CD4-positive, CD25-positive, alpha-beta regulatory T cell (primary cell): ENCODE data around the gene PATL2. TPM values are rescaled to one million over a fixed set of nuclear protein-coding genes. Genes with fewer than 3 reads are reported as not detected.
"Not testable (repeated sequence)": the region's sequence is repeated elsewhere in the genome, so short reads cannot be mapped to it uniquely, and the experiment has no call there.

ENCODE experiments used
- ATAC-seq, 2 donors: fragments of 150-1000 bp; cut with Tn5 transposase; one replicate each; pipeline ENCODE4 v1.10.0; 2021; ENCODE audit warnings: low read depth in 2 of 2, moderate number of reproducible peaks in 2 of 2, moderate library complexity in 1 of 2
- DNase-seq, 3 donors: peaks; one replicate each; pipeline versions ENCODE4 v3.0.0 to v3.0.0-alpha.2; 2012 to 2022; ENCODE audit warnings: mixed read lengths in 1 of 3
- H3K27ac ChIP-seq: one replicate; pipeline ENCODE4 v1.7.0; 2013; ENCODE audit warnings: mild to moderate bottlenecking, low read length; ENCODE audit not compliant: insufficient read depth, poor library complexity, severe bottlenecking
- H3K27me3 ChIP-seq: one replicate; pipeline ENCODE4 v1.7.0; 2013; ENCODE audit warnings: low read length; ENCODE audit not compliant: control insufficient read depth, insufficient read depth
- H3K36me3 ChIP-seq: one replicate; pipeline ENCODE4 v1.7.0; 2013; ENCODE audit warnings: mild to moderate bottlenecking, low read length, moderate library complexity; ENCODE audit not compliant: control insufficient read depth, insufficient read depth
- H3K4me1 ChIP-seq: 2 replicates; pipeline ENCODE4 v1.7.0; 2013; ENCODE audit warnings: mild to moderate bottlenecking, low read length; ENCODE audit not compliant: insufficient read depth, control insufficient read depth, poor library complexity, severe bottlenecking
- H3K4me3 ChIP-seq: one replicate; pipeline ENCODE4 v1.7.0; 2013; ENCODE audit warnings: low read depth, mild to moderate bottlenecking, low read length, moderate library complexity
- H3K9me3 ChIP-seq, 2 experiments: 1 replicate in 1 of 2; 2 replicates in 1 of 2; pipeline ENCODE4 v1.7.0; 2013; ENCODE audit warnings: low read length in 2 of 2, mild to moderate bottlenecking in 1 of 2, moderate library complexity in 1 of 2; ENCODE audit not compliant: control insufficient read depth in 2 of 2
- H3K27ac Mint-ChIP-seq, 3 donors: one replicate each; pipeline ENCODE4 v1.8.0; 2020 to 2022; ENCODE audit warnings: mild to moderate bottlenecking in 3 of 3, mixed read lengths in 3 of 3, moderate library complexity in 2 of 3
- H3K27me3 Mint-ChIP-seq: one replicate; pipeline ENCODE4 v1.8.0; 2022; ENCODE audit warnings: mild to moderate bottlenecking, mixed read lengths
- H3K36me3 Mint-ChIP-seq: one replicate; pipeline ENCODE4 v1.8.0; 2020; ENCODE audit warnings: mixed read lengths
- H3K4me1 Mint-ChIP-seq, 4 donors: one replicate each; pipeline ENCODE4 v1.8.0; 2020 to 2022; ENCODE audit warnings: mixed read lengths in 4 of 4, mild to moderate bottlenecking in 1 of 4
- H3K4me3 Mint-ChIP-seq, 4 donors: one replicate each; pipeline ENCODE4 v1.8.0; 2020 to 2022; ENCODE audit warnings: mild to moderate bottlenecking in 4 of 4, mixed read lengths in 4 of 4, moderate library complexity in 3 of 4
- H3K9me3 Mint-ChIP-seq, 7 donors: one replicate each; pipeline ENCODE4 v1.8.0; 2020 to 2022; ENCODE audit warnings: mixed read lengths in 7 of 7, mild to moderate bottlenecking in 3 of 7, moderate library complexity in 2 of 7
- polyA plus RNA-seq, 4 donors: library from polyadenylated mRNA; unstranded; fragments of 300-500 nt; fragmentation: Illumina TruSeq; gene quantifications; one replicate each; pipeline ENCODE4 v1.2.3, GENCODE V29; 2021
- total RNA-seq: library from RNA; stranded (reverse); gene quantifications from one replicate; pipeline ENCODE4 v1.2.3, GENCODE V29; 2022

Gene PATL2
- total and polyA plus RNA-seq, 5 donors from 2014 or later = 7.8 to 44.1 (median 16.6) TPM

DNA sequence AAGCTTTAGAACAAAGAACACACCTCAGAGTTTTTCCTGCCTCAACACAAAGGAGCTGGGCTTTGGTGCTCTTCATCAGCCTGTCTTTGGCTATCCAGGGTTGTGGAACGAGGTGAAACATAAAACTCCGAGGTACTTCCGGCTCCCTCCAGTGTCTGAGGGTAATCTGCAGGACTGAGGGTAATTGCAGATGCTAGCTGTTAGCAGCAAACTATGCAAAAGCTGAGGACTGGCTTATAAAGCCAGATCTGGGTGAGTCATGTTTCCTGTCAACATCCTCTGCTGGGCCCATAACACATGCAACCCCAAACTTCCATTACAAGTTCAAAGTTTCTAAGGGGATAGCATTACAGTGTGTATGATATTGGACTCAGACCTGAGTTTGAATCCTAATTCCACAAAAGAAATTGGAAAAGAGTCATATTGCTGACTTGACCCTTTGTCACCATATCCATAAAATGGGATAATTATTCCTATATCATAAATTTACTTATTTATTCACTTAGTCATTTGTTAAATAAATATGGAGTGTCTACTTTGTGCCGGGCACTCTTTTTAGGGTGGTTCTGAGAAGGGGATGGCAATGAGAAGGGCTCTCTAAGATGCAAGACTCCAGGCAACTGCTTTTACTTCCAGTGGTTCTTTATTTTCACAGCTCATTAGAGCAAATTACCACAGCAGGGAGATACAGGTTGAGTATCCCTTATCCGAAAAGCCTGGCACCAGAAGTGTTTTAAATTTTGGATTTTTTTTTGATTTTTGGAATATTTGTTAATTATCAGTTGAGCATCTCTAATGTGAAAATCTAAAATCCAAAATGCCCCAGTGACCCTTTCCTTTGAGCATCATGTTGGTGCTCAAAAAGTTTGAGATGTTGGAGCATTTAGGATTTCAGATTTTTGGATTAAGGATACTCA, 15.7 kb upstream of the PATL2 start:
- ATAC-seq = peak; percentile 66 to 68
- no peaks in the 10 kb centered on the region for H3K27me3 Mint-ChIP-seq
- no peaks in the 10 kb centered on the region for H3K27me3 ChIP-seq
- peak overlapping the region; percentile 99 to 100 (median 99) for H3K27ac Mint-ChIP-seq
- peak overlapping the region; percentile 95 to 100 (median 100) for H3K4me3 Mint-ChIP-seq
- H3K9me3 Mint-ChIP-seq = no peaks in the 10 kb centered on the region
- peak; percentile 79 to 97 (median 86) for DNase-seq
- peaks cover 2% of the 10 kb centered on the region for H3K36me3 Mint-ChIP-seq
- H3K4me3 ChIP-seq = peak overlapping the region; percentile 97
- peaks cover 6% of the 10 kb centered on the region for H3K36me3 ChIP-seq
- peak overlapping the region; percentile 99 for H3K27ac ChIP-seq
- no peaks in the 10 kb centered on the region for H3K9me3 ChIP-seq
- H3K4me1 ChIP-seq = peaks cover 89% of the 10 kb centered on the region
- H3K4me1 Mint-ChIP-seq = peaks cover 27 to 81% (median 52%) of the 10 kb centered on the region in 4 donors

GRCh38 chr15:44726136-44726535, 15.0 kb upstream of the PATL2 start:
- Mint-ChIP-seq H3K27ac (peak overlapping the region; percentile 99), H3K4me3 (peak overlapping the region; percentile 95 to 100 (median 100)), H3K36me3 (no peaks in the 10 kb centered on the region), H3K27me3 (no peaks in the 10 kb centered on the region), H3K9me3 (no peaks in the 10 kb centered on the region), H3K4me1 (peaks cover 22 to 81% (median 51%) of the 10 kb centered on the region in 4 donors)
- Histone ChIP-seq H3K4me3 (peak overlapping the region; percentile 97), H3K4me1 (peaks cover 89% of the 10 kb centered on the region), H3K27me3 (no peaks in the 10 kb centered on the region), H3K36me3 (no peaks in the 10 kb centered on the region), H3K9me3 (no peaks in the 10 kb centered on the region), H3K27ac (peak overlapping the region; percentile 99)
- DNase-seq (peak in 1 of 3 donors; percentile 70), ATAC-seq (no peak)

DNA sequence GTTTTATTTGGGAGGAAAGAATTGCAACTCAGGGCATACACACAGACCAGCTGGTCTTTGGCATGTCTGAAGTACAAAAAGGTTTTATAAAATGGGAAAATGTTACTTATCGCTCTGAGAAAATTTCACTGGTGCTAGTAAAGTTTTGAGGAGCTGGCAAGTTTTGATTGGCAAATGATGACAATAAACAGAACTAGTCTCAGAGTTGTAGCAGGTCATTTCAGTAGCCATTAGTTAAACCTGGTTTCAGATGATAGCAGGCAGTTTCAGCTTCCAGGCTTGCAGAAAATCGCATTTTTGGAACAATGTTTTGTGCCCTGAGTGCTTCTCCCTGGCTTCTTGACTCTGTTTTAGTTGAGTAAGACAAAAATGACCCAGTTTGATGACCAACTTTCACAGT, 10.9 kb upstream of the PATL2 start:
- Histone ChIP-seq H3K27me3 (no peaks in the 10 kb centered on the region), H3K4me1 (peaks cover 99% of the 10 kb centered on the region), H3K27ac (peak overlapping the region; percentile 100), H3K9me3 (no peaks in the 10 kb centered on the region), H3K4me3 (peak overlapping the region; percentile 63), H3K36me3 (peaks cover 22% of the 10 kb centered on the region)
- DNase-seq (no peak), ATAC-seq (no peak)
- H3K36me3 Mint-ChIP-seq = peaks cover 23% of the 10 kb centered on the region
- peak overlapping the region; percentile 62 to 94 (median 91) for H3K27ac Mint-ChIP-seq
- H3K9me3 Mint-ChIP-seq = no peaks in the 10 kb centered on the region
- H3K27me3 Mint-ChIP-seq = no peaks in the 10 kb centered on the region
- peak overlapping the region in 3 of 4 donors; percentile 34 to 98 (median 73) for H3K4me3 Mint-ChIP-seq
- peaks cover 50 to 91% (median 68%) of the 10 kb centered on the region in 4 donors for H3K4me1 Mint-ChIP-seq

- peak overlapping the region; percentile 100 for H3K27ac ChIP-seq
- H3K27me3 ChIP-seq = no peaks in the 10 kb centered on the region
- H3K4me3 ChIP-seq = peak overlapping the region; percentile 100
- peak in 2 of 3 donors; percentile 56 to 58 for DNase-seq
- peaks cover 36% of the 10 kb centered on the region for H3K36me3 Mint-ChIP-seq
- peaks cover 36% of the 10 kb centered on the region for H3K36me3 ChIP-seq
- H3K27me3 Mint-ChIP-seq = no peaks in the 10 kb centered on the region
- peak overlapping the region; percentile 58 to 98 (median 87) for H3K4me3 Mint-ChIP-seq
- H3K9me3 Mint-ChIP-seq = no peaks in the 10 kb centered on the region
- peaks cover 51 to 91% (median 74%) of the 10 kb centered on the region in 4 donors for H3K4me1 Mint-ChIP-seq
- H3K27ac Mint-ChIP-seq = peak overlapping the region; percentile 85 to 94 (median 91)
- peak; percentile 5 to 6 for ATAC-seq
- peaks cover 100% of the 10 kb centered on the region for H3K4me1 ChIP-seq
- H3K9me3 ChIP-seq = no peaks in the 10 kb centered on the region
Observed at GRCh38 chr15:44720460-44721176, 9.5 kb upstream of the PATL2 start.

GRCh38 chr15:44720000-44720435, 8.9 kb upstream of the PATL2 start:
- H3K36me3 Mint-ChIP-seq = peaks cover 42% of the 10 kb centered on the region
- DNase-seq, H3K9me3 Mint-ChIP-seq, H3K27me3 ChIP-seq, H3K27me3 Mint-ChIP-seq, H3K9me3 ChIP-seq: not testable (repeated sequence)
- Histone ChIP-seq H3K4me3 (peak overlapping the region; percentile 100), H3K4me1 (peaks cover 100% of the 10 kb centered on the region), H3K27ac (peak overlapping the region; percentile 100), H3K36me3 (peaks cover 42% of the 10 kb centered on the region)
- ATAC-seq = peak in 1 of 2 donors; percentile 1
- peaks cover 55 to 92% (median 75%) of the 10 kb centered on the region in 4 donors for H3K4me1 Mint-ChIP-seq
- H3K4me3 Mint-ChIP-seq = peak overlapping the region; percentile 23 to 98 (median 87)
- H3K27ac Mint-ChIP-seq = peak overlapping the region; percentile 85 to 94 (median 91)

GRCh38 chr15:44719293-44719999, 8.3 kb upstream of the PATL2 start:
- Mint-ChIP-seq H3K27ac (peak overlapping the region; percentile 91 to 99 (median 95)), H3K4me3 (peak overlapping the region; percentile 85 to 98 (median 97)), H3K36me3 (peaks cover 48% of the 10 kb centered on the region), H3K9me3 (no peaks in the 10 kb centered on the region), H3K27me3 (no peaks in the 10 kb centered on the region), H3K4me1 (peaks cover 55 to 91% (median 75%) of the 10 kb centered on the region in 4 donors)
- ATAC-seq (peak; percentile 59 to 61), DNase-seq (peak; percentile 51 to 87 (median 78))
- Histone ChIP-seq H3K36me3 (peaks cover 48% of the 10 kb centered on the region), H3K27ac (peak overlapping the region; percentile 100), H3K4me3 (peak overlapping the region; percentile 100), H3K4me1 (peaks cover 100% of the 10 kb centered on the region), H3K27me3 (no peaks in the 10 kb centered on the region), H3K9me3 (no peaks in the 10 kb centered on the region)

- H3K27ac ChIP-seq = peak overlapping the region; percentile 100
- H3K36me3 ChIP-seq = peaks cover 53% of the 10 kb centered on the region
- Mint-ChIP-seq H3K4me3 (peak overlapping the region; percentile 85 to 100 (median 98)), H3K27me3 (no peaks in the 10 kb centered on the region), H3K36me3 (peaks cover 51% of the 10 kb centered on the region), H3K27ac (peak overlapping the region; percentile 91 to 99 (median 95)), H3K9me3 (no peaks in the 10 kb centered on the region), H3K4me1 (peaks cover 49 to 86% (median 69%) of the 10 kb centered on the region in 4 donors)
- no peaks in the 10 kb centered on the region for H3K27me3 ChIP-seq
- DNase-seq (no peak), ATAC-seq (no peak)
- H3K9me3 ChIP-seq = no peaks in the 10 kb centered on the region
- H3K4me1 ChIP-seq = peaks cover 100% of the 10 kb centered on the region
- H3K4me3 ChIP-seq = peak overlapping the region; percentile 100
Observed at GRCh38 chr15:44718927-44719292, 7.8 kb upstream of the PATL2 start.
